Fibroblast of pulmonary artery (primary cell): ENCODE measurements around the gene GSC2.

ENCODE experiments used
- DNase-seq: peaks from one replicate; pipeline ENCODE4 v3.0.0-alpha.2; 2010; ENCODE audit warnings: low read depth
- H3K4me3 ChIP-seq: replicated peaks from 2 replicates; pipeline ENCODE4 v1.5.1; 2011; ENCODE audit warnings: low read depth, mild to moderate bottlenecking, control low read depth, low read length, moderate library complexity
- TF ChIP-seq, protein P1 (sequence below): IDR thresholded peaks from 2 replicates; pipeline ENCODE4 v1.5.1; 2011; ENCODE audit warnings: mild to moderate bottlenecking, control low read depth, low read length, inconsistent platforms; ENCODE audit errors: missing control alignments

The GSC2 gene

GRCh38 chr22:19177164-19178064 lies 27.3 kb upstream of the GSC2 start:
- peak overlapping the region; percentile 66 for H3K4me3 ChIP-seq
- TF ChIP-seq, protein P1, sequence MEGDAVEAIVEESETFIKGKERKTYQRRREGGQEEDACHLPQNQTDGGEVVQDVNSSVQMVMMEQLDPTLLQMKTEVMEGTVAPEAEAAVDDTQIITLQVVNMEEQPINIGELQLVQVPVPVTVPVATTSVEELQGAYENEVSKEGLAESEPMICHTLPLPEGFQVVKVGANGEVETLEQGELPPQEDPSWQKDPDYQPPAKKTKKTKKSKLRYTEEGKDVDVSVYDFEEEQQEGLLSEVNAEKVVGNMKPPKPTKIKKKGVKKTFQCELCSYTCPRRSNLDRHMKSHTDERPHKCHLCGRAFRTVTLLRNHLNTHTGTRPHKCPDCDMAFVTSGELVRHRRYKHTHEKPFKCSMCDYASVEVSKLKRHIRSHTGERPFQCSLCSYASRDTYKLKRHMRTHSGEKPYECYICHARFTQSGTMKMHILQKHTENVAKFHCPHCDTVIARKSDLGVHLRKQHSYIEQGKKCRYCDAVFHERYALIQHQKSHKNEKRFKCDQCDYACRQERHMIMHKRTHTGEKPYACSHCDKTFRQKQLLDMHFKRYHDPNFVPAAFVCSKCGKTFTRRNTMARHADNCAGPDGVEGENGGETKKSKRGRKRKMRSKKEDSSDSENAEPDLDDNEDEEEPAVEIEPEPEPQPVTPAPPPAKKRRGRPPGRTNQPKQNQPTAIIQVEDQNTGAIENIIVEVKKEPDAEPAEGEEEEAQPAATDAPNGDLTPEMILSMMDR, result no peak
- DNase-seq, result no peak

GRCh38 chr22:19176732-19177131 lies 26.6 kb upstream of the GSC2 start:
- peak overlapping the region; percentile 66 for H3K4me3 ChIP-seq
- TF ChIP-seq, protein P1, result no peak
- no peak for DNase-seq

GRCh38 chr22:19176175-19176643 lies 26.1 kb upstream of the GSC2 start:
- H3K4me3 ChIP-seq, result no peak overlapping the region
- TF ChIP-seq, protein P1, result no peak
- DNase-seq, result no peak

GRCh38 chr22:19175602-19176174 lies 25.6 kb upstream of the GSC2 start:
- TF ChIP-seq, protein P1, result no peak
- DNase-seq, result no peak
- H3K4me3 ChIP-seq, result no peak overlapping the region

- TF ChIP-seq, protein P1, result no peak
- no peak overlapping the region for H3K4me3 ChIP-seq
- no peak for DNase-seq
Observed at GRCh38 chr22:19175026-19175601, 25.0 kb upstream of the GSC2 start.

- no peak overlapping the region for H3K4me3 ChIP-seq
- DNase-seq, result peak; percentile 82
- TF ChIP-seq, protein P1, result no peak
Observed at GRCh38 chr22:19174106-19175025, 24.3 kb upstream of the GSC2 start.
